SH-SY5Y (cell line): ENCODE results near the gene VIT.

Experiments
- GATA2 ChIP-seq: IDR thresholded peaks from 2 replicates; pipeline ENCODE4 v1.6.1; 2011; ENCODE audit warnings: mild to moderate bottlenecking, low read depth, low read length
- GATA3 ChIP-seq: IDR thresholded peaks from 2 replicates; pipeline ENCODE4 v1.6.1; 2011; ENCODE audit warnings: low read depth, mild to moderate bottlenecking, low read length, moderate library complexity

- TF ChIP-seq GATA2 (no peak), GATA3 (no peak)
These were observed 103.9 kb downstream of the VIT start for GRCh38 chr2:36800381-36800780.
